ENCODE results near the gene MMAB. TPM values are rescaled to one million over a fixed set of nuclear protein-coding genes. Genes with fewer than 3 reads are reported as not detected.

The MMAB gene
- total and polyA plus RNA-seq, 2 donors (not counting 1 experiment from before 2014, with no cell fraction given) = 36.8 to 56.1 TPM

DNA sequence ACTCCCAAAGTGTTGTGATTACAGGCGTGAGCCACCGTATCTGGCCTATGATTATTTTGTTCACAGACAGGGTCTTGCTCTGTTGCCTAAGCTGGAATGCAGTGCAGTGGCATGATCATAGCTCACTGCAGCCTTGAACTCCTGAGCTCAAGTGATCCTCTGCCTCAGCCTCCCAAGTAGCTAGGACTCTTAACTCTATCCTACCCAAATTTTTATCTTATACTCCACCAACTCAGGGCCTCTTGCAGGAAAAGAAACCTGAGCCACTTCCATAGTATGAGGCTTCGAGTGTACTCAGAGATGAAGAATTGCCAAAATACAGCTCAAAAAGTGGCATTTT, 828 bp downstream of the MMAB start:
- Histone ChIP-seq H3K4me1 (ENCODE audit: control insufficient read depth, extremely low read depth, insufficient read depth, low read length) (no peaks in the 10 kb centered on the region), H3K4me2 (ENCODE audit: extremely low read depth, insufficient read depth, low read length) (peak overlapping the region; percentile 59), H3K4me3 (replicated peaks in 1 of 4; ENCODE audit: control extremely low read depth in 1 of 4, insufficient read depth in 1 of 4, low read depth in 3 of 4, low read length in 4 of 4) (peak overlapping the region in 3 of 4 experiments; percentile 79 to 84 (median 81)), H4K20me1 (ENCODE audit: control insufficient read depth, extremely low read depth, insufficient read depth, low read length) (no peaks in the 10 kb centered on the region), H3K9me3 (ENCODE audit: control insufficient read depth, insufficient read depth, low read depth, low read length) (no peaks in the 10 kb centered on the region), H2AFZ (ENCODE audit: low read length) (no peak overlapping the region), H3K9ac (ENCODE audit: insufficient read depth, low read length) (no peak overlapping the region), H3K79me2 (ENCODE audit: control insufficient read depth, insufficient read depth, low read length) (no peaks in the 10 kb centered on the region), H3K27ac (ENCODE audit: insufficient read depth, low read length) (no peak overlapping the region), H3K36me3 (ENCODE audit: control insufficient read depth, insufficient read depth, low read length) (peaks cover 6% of the 10 kb centered on the region), H3K27me3 (ENCODE audit: control insufficient read depth, insufficient read depth, low read length) (no peaks in the 10 kb centered on the region)
- no peak for TF ChIP-seq EZH2 (IDR thresholded peaks at IDR 0.05; ENCODE audit: low read length, missing control alignments)
- TF ChIP-seq, protein P1, sequence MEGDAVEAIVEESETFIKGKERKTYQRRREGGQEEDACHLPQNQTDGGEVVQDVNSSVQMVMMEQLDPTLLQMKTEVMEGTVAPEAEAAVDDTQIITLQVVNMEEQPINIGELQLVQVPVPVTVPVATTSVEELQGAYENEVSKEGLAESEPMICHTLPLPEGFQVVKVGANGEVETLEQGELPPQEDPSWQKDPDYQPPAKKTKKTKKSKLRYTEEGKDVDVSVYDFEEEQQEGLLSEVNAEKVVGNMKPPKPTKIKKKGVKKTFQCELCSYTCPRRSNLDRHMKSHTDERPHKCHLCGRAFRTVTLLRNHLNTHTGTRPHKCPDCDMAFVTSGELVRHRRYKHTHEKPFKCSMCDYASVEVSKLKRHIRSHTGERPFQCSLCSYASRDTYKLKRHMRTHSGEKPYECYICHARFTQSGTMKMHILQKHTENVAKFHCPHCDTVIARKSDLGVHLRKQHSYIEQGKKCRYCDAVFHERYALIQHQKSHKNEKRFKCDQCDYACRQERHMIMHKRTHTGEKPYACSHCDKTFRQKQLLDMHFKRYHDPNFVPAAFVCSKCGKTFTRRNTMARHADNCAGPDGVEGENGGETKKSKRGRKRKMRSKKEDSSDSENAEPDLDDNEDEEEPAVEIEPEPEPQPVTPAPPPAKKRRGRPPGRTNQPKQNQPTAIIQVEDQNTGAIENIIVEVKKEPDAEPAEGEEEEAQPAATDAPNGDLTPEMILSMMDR (conservative IDR thresholded peaks at IDR 0.05 in 1 of 2, IDR thresholded peaks at IDR 0.05 in 1 of 2; ENCODE audit: low read depth in 1 of 2, low read length in 2 of 2) = no peak
- DNase-seq (ENCODE audit: low read depth in 2 of 2) = no peak

DNA sequence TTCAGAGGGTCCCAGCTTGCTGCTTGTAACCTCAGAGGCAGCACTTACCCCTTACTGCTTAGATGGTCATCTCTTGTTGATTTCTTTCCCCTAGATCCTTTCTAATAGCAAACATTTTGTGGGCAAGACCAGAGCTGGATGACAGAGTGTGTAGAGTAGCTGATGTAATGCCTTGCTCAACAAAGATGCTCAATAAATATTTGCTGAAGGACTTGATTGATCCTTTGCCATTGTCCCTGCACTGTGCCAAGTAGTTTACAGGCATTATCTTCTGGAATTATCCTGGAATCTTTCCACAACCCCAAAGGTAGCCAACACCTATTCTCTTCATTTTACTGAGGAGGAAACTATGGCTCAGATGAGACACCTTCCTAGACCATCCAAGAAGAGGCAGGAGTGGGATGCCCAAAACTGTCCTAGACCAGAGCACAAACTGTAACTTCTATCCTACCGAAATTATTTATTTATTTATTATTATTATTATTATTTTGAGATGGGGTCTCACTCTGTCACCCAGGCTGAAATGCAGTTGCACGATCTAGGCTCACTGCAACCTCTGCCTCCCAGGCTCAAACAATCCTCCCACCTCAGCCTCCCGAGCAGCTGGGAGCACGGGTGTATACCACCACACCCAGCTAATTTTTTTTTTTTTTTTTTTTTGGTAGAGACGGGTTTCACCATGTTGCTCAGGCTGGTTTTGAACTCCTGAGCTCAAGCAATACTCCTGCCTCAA, 1.4 kb downstream of the MMAB start:
- no peak overlapping the region for H3K4me2 ChIP-seq (ENCODE audit: extremely low read depth, insufficient read depth, low read length)
- H4K20me1 ChIP-seq (ENCODE audit: control insufficient read depth, extremely low read depth, insufficient read depth, low read length) = no peaks in the 10 kb centered on the region
- H3K79me2 ChIP-seq (ENCODE audit: control insufficient read depth, insufficient read depth, low read length) = no peaks in the 10 kb centered on the region
- H3K27me3 ChIP-seq (ENCODE audit: control insufficient read depth, insufficient read depth, low read length) = no peaks in the 10 kb centered on the region
- H3K9ac ChIP-seq (ENCODE audit: insufficient read depth, low read length) = no peak overlapping the region
- no peak overlapping the region for H2AFZ ChIP-seq (ENCODE audit: low read length)
- no peak overlapping the region for H3K27ac ChIP-seq (ENCODE audit: insufficient read depth, low read length)
- H3K36me3 ChIP-seq (ENCODE audit: control insufficient read depth, insufficient read depth, low read length) = peaks cover 6% of the 10 kb centered on the region
- TF ChIP-seq, protein P1 (conservative IDR thresholded peaks at IDR 0.05 in 1 of 2, IDR thresholded peaks at IDR 0.05 in 1 of 2; ENCODE audit: low read depth in 1 of 2, low read length in 2 of 2) = no peak
- no peak for TF ChIP-seq EZH2 (IDR thresholded peaks at IDR 0.05; ENCODE audit: low read length, missing control alignments)
- peak overlapping the region in 1 of 4 experiments; percentile 79 for H3K4me3 ChIP-seq (replicated peaks in 1 of 4; ENCODE audit: control extremely low read depth in 1 of 4, insufficient read depth in 1 of 4, low read depth in 3 of 4, low read length in 4 of 4)
- H3K4me1 ChIP-seq (ENCODE audit: control insufficient read depth, extremely low read depth, insufficient read depth, low read length) = no peaks in the 10 kb centered on the region
- no peak for DNase-seq (ENCODE audit: low read depth in 2 of 2)
- H3K9me3 ChIP-seq (ENCODE audit: control insufficient read depth, insufficient read depth, low read depth, low read length) = no peaks in the 10 kb centered on the region

DNA sequence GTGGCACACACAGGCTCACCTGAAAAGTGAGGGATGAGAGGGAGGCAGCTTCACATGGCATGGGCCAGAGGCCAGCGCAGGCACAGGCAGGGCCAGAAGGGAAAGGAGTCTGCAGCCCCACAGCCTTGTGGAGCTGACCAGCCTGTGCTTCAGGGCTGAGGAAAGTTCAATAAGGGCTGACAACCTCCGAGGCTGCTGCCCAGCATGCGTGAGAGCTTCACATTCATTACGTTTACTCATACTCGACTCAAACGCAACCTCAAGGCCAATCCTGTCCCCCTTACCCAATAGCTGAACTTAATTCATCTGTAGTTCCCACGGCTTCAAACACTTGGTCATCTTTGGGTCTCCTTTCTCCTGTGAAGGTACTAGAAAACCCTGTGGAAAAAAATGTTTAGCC, 4.8 kb downstream of the MMAB start:
- TF ChIP-seq, protein P1 (conservative IDR thresholded peaks at IDR 0.05 in 1 of 2, IDR thresholded peaks at IDR 0.05 in 1 of 2; ENCODE audit: low read depth in 1 of 2, low read length in 2 of 2) = no peak
- TF ChIP-seq EZH2 (IDR thresholded peaks at IDR 0.05; ENCODE audit: low read length, missing control alignments) = no peak
- H3K9me3 ChIP-seq (ENCODE audit: control insufficient read depth, insufficient read depth, low read depth, low read length) = no peaks in the 10 kb centered on the region
- no peak for DNase-seq (ENCODE audit: low read depth in 2 of 2)

More for the DNA sequence above, 4.8 kb downstream of the MMAB start:
- H3K27ac ChIP-seq (ENCODE audit: insufficient read depth, low read length) = no peak overlapping the region
- no peaks in the 10 kb centered on the region for H3K27me3 ChIP-seq (ENCODE audit: control insufficient read depth, insufficient read depth, low read length)
- H3K4me3 ChIP-seq (replicated peaks in 1 of 4; ENCODE audit: control extremely low read depth in 1 of 4, insufficient read depth in 1 of 4, low read depth in 3 of 4, low read length in 4 of 4) = no peak overlapping the region
- no peaks in the 10 kb centered on the region for H4K20me1 ChIP-seq (ENCODE audit: control insufficient read depth, extremely low read depth, insufficient read depth, low read length)
- no peak overlapping the region for H3K9ac ChIP-seq (ENCODE audit: insufficient read depth, low read length)
- no peak overlapping the region for H2AFZ ChIP-seq (ENCODE audit: low read length)
- no peaks in the 10 kb centered on the region for H3K79me2 ChIP-seq (ENCODE audit: control insufficient read depth, insufficient read depth, low read length)
- H3K4me2 ChIP-seq (ENCODE audit: extremely low read depth, insufficient read depth, low read length) = no peak overlapping the region
- H3K4me1 ChIP-seq (ENCODE audit: control insufficient read depth, extremely low read depth, insufficient read depth, low read length) = no peaks in the 10 kb centered on the region
- peaks cover 6% of the 10 kb centered on the region for H3K36me3 ChIP-seq (ENCODE audit: control insufficient read depth, insufficient read depth, low read length)

Measured in fibroblast of lung (primary cell).